ENCODE measurements around the gene FAM107B.
"Not testable (repeated sequence)": the region's sequence is repeated elsewhere in the genome, so short reads cannot be mapped to it uniquely, and the experiment has no call there.

DNA sequence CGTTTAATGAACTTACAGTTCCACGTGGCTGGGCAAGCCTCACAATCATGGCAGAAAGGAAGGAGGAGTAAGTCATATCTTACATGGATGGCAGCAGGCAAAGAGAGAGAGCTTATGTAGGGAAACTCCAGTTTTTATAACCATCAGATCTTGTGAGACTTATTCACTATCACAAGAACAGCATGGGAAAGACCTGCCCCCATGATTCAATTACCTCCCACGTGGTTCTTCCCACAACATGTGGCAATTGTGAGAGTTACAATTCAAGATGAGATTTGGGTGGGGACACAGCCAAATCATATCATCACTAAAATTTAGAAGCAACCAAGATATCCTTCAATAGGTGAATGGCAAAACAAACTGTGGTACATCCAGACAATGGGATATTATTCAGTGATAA lies 65.4 kb downstream of the FAM107B start:
- not testable (repeated sequence) for TF ChIP-seq TAF1, POLR2AphosphoS5, POLR2A (IDR thresholded peaks at IDR 0.05; ENCODE audit: low read depth, low read length)
